HG02678 (cell line): ENCODE data around the gene DCLK1.

ENCODE experiments used
- ATAC-seq: cut with Tn5 transposase; IDR thresholded peaks from one replicate; pipeline ENCODE4 v1.9.1; 2021; ENCODE audit warnings: mild to moderate bottlenecking, moderate library complexity; ENCODE audit not compliant: unreplicated experiment

DCLK1 gene

GRCh38 chr13:35838356-35838755 is 292.8 kb downstream of the DCLK1 start:
- ATAC-seq, result no peak

GRCh38 chr13:35836446-35836845 is 294.7 kb downstream of the DCLK1 start:
- ATAC-seq, result no peak

- no peak for ATAC-seq
Measured at GRCh38 chr13:35835989-35836388, 295.2 kb downstream of the DCLK1 start.

- ATAC-seq, result no peak
Measured at GRCh38 chr13:35833608-35834275, 297.4 kb downstream of the DCLK1 start.

GRCh38 chr13:35833031-35833430 is 298.2 kb downstream of the DCLK1 start:
- ATAC-seq, result no peak

GRCh38 chr13:35832551-35832950 is 298.6 kb downstream of the DCLK1 start:
- ATAC-seq, result no peak

- ATAC-seq, result no peak
Measured at GRCh38 chr13:35830850-35831450, 300.2 kb downstream of the DCLK1 start.

- ATAC-seq, result no peak
Measured at GRCh38 chr13:35826626-35827254, 304.4 kb downstream of the DCLK1 start.

- ATAC-seq, result no peak
Measured at GRCh38 chr13:35824825-35825224, 306.4 kb downstream of the DCLK1 start.

GRCh38 chr13:35824395-35824794 is 306.8 kb downstream of the DCLK1 start:
- ATAC-seq, result no peak

GRCh38 chr13:35822666-35823065 is 308.5 kb downstream of the DCLK1 start:
- ATAC-seq, result no peak

- peak; percentile 42 for ATAC-seq
Measured at GRCh38 chr13:35818633-35819067, 312.5 kb downstream of the DCLK1 start.

GRCh38 chr13:35817642-35818607 is 313.3 kb downstream of the DCLK1 start:
- ATAC-seq, result peak; percentile 4

GRCh38 chr13:35814605-35815011 is 316.6 kb downstream of the DCLK1 start:
- no peak for ATAC-seq

- no peak for ATAC-seq
Measured at GRCh38 chr13:35812736-35813135, 318.4 kb downstream of the DCLK1 start.

- no peak for ATAC-seq
Measured at GRCh38 chr13:35810321-35810720, 320.9 kb downstream of the DCLK1 start.

- no peak for ATAC-seq
Measured at GRCh38 chr13:35808846-35809245, 322.3 kb downstream of the DCLK1 start.

- no peak for ATAC-seq
Measured at GRCh38 chr13:35804901-35805300, 326.3 kb downstream of the DCLK1 start.

GRCh38 chr13:35797991-35798390 is 333.2 kb downstream of the DCLK1 start:
- ATAC-seq, result no peak

- no peak for ATAC-seq
Measured at GRCh38 chr13:35797244-35797643, 333.9 kb downstream of the DCLK1 start.

GRCh38 chr13:35796623-35797022 is 334.6 kb downstream of the DCLK1 start:
- no peak for ATAC-seq
